HUDEP-2 (cell line): ENCODE data around the gene CGREF1.
A peak's percentile ranks its signal among the peaks of the same experiment; 100 is the strongest.
"Not testable (repeated sequence)": the region's sequence is repeated elsewhere in the genome, so short reads cannot be mapped to it uniquely, and the experiment has no call there.

Source experiments
- DNase-seq, 76 experiments: peaks; one replicate each; lab custom pipeline; 2025; ENCODE audit not compliant: unreplicated experiment in 76 of 76; lab: John Stamatoyannopoulos, UW

CGREF1 gene

GRCh38 chr2:27138111-27138510 is 19.2 kb upstream of the CGREF1 start:
- no peak for DNase-seq

- no peak for DNase-seq
These were observed 18.5 kb upstream of the CGREF1 start for GRCh38 chr2:27137322-27137935.

- DNase-seq, result no peak
These were observed 17.8 kb upstream of the CGREF1 start for GRCh38 chr2:27136751-27137150.

GRCh38 chr2:27135478-27135955 is 16.6 kb upstream of the CGREF1 start:
- DNase-seq, result no peak

- DNase-seq, result no peak
These were observed 16.0 kb upstream of the CGREF1 start for GRCh38 chr2:27134781-27135477.

- peak in 74 of 76 experiments; percentile 35 to 97 (median 93) for DNase-seq
These were observed 15.2 kb upstream of the CGREF1 start, which contains the start of gene PREB for GRCh38 chr2:27133905-27134780. PREB (minus strand) TSS chr2:27134636; CDS start chr2:27134421, 215 bp downstream.

- DNase-seq, result peak in 15 of 76 experiments; percentile 4 to 26 (median 9)
These were observed 14.4 kb upstream of the CGREF1 start for GRCh38 chr2:27133195-27133875.

- DNase-seq, result no peak
These were observed 12.5 kb upstream of the CGREF1 start for GRCh38 chr2:27131429-27131828.

GRCh38 chr2:27130396-27130795 is 11.5 kb upstream of the CGREF1 start:
- no peak for DNase-seq

- peak in 1 of 76 experiments; percentile 9 for DNase-seq
These were observed 10.0 kb upstream of the CGREF1 start for GRCh38 chr2:27128668-27129571.

- no peak for DNase-seq
These were observed 9.1 kb upstream of the CGREF1 start for GRCh38 chr2:27127883-27128667.

- DNase-seq, result no peak
These were observed 7.4 kb upstream of the CGREF1 start for GRCh38 chr2:27126252-27126710.

GRCh38 chr2:27125104-27125503 is 6.2 kb upstream of the CGREF1 start:
- no peak for DNase-seq

- peak in 26 of 76 experiments; percentile 8 to 65 (median 28) for DNase-seq
These were observed 4.6 kb upstream of the CGREF1 start, which contains the start of gene ABHD1 for GRCh38 chr2:27123302-27124150. ABHD1 (plus strand) TSS chr2:27123815; CDS start chr2:27123949, 134 bp downstream.

GRCh38 chr2:27122791-27123190 is 3.9 kb upstream of the CGREF1 start:
- no peak for DNase-seq

GRCh38 chr2:27121906-27122305 is 3.0 kb upstream of the CGREF1 start:
- no peak for DNase-seq

- DNase-seq, result not testable (repeated sequence)
These were observed 372 bp upstream of the CGREF1 start for GRCh38 chr2:27119330-27119670.
